Effector memory CD4-positive, alpha-beta T cell (primary cell): ENCODE results near the gene TULP1.

ENCODE experiments used
- DNase-seq, 3 donors: peaks; one replicate each; pipeline ENCODE4 v3.0.0-alpha.2; 2020
- H3K27ac ChIP-seq: 2 replicates; pipeline ENCODE4 v1.7.0; 2013; ENCODE audit warnings: mild to moderate bottlenecking, low read length, moderate library complexity; ENCODE audit not compliant: insufficient read depth, poor library complexity, severe bottlenecking
- H3K27me3 ChIP-seq: replicated peaks from 2 replicates; pipeline ENCODE4 v1.7.0; 2013; ENCODE audit warnings: mild to moderate bottlenecking, low read length; ENCODE audit not compliant: insufficient read depth, control insufficient read depth, poor library complexity, severe bottlenecking
- H3K36me3 ChIP-seq: 2 replicates; pipeline ENCODE4 v1.7.0; 2013; ENCODE audit warnings: mild to moderate bottlenecking, low read length, moderate library complexity; ENCODE audit not compliant: control insufficient read depth, insufficient read depth
- H3K4me1 ChIP-seq: 2 replicates; pipeline ENCODE4 v1.7.0; 2013; ENCODE audit warnings: low read length, mild to moderate bottlenecking; ENCODE audit not compliant: control insufficient read depth, insufficient read depth, poor library complexity, severe bottlenecking
- H3K4me3 ChIP-seq: 2 replicates; pipeline ENCODE4 v1.7.0; 2013; ENCODE audit warnings: low read length, low read depth, mild to moderate bottlenecking; ENCODE audit not compliant: insufficient read depth, poor library complexity, severe bottlenecking
- H3K9me3 ChIP-seq: 2 replicates; pipeline ENCODE4 v1.7.0; 2013; ENCODE audit warnings: mild to moderate bottlenecking, low read length, moderate library complexity; ENCODE audit not compliant: control insufficient read depth

Gene TULP1

DNA sequence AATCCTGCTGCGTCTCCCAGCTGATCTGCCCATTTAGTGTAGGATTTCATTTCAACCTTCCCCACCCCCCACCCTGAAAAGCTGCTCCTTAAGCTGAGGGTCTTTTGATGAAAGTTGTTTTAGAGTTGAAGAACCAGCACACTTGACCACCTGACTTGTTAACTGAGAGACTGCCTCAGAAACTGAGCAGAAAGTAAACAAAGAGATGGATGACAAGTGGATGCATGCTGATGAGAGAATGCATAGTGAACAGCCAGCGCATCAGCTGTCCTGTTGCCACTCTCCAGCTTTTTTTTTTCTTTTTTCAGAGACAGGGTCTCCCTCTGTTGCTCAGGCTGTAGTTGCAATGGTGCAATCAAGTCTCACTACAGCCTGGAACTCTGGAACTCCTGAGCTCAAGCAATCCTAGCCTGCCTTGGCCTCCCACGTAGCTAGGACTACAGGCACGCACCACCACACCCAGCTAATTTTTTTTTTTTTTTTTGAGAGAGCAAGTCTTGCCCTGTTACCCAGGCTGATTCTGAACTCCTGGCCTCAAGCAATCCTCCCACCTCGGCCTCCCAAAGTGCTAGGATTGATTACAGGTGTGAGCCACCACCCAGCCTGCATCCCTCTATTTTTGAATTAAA is 35.0 kb downstream of the TULP1 start:
- no peak overlapping the region for H3K27ac ChIP-seq
- no peaks in the 10 kb centered on the region for H3K9me3 ChIP-seq
- no peaks in the 10 kb centered on the region for H3K27me3 ChIP-seq
- H3K36me3 ChIP-seq, result peaks cover 9% of the 10 kb centered on the region
- no peak overlapping the region for H3K4me3 ChIP-seq
- DNase-seq, result no peak
- H3K4me1 ChIP-seq, result no peaks in the 10 kb centered on the region

- Histone ChIP-seq H3K4me3 (no peak overlapping the region), H3K36me3 (peaks cover 9% of the 10 kb centered on the region), H3K9me3 (no peaks in the 10 kb centered on the region), H3K27me3 (no peaks in the 10 kb centered on the region), H3K4me1 (no peaks in the 10 kb centered on the region), H3K27ac (no peak overlapping the region)
- DNase-seq, result no peak
Observed at GRCh38 chr6:35477028-35477427, 35.7 kb downstream of the TULP1 start.

- no peaks in the 10 kb centered on the region for H3K9me3 ChIP-seq
- H3K4me1 ChIP-seq, result no peaks in the 10 kb centered on the region
- no peak for DNase-seq
- H3K27me3 ChIP-seq, result no peaks in the 10 kb centered on the region
- no peak overlapping the region for H3K4me3 ChIP-seq
- peaks cover 12% of the 10 kb centered on the region for H3K36me3 ChIP-seq
- H3K27ac ChIP-seq, result no peak overlapping the region
Observed at GRCh38 chr6:35476004-35476403, 36.7 kb downstream of the TULP1 start.

DNA sequence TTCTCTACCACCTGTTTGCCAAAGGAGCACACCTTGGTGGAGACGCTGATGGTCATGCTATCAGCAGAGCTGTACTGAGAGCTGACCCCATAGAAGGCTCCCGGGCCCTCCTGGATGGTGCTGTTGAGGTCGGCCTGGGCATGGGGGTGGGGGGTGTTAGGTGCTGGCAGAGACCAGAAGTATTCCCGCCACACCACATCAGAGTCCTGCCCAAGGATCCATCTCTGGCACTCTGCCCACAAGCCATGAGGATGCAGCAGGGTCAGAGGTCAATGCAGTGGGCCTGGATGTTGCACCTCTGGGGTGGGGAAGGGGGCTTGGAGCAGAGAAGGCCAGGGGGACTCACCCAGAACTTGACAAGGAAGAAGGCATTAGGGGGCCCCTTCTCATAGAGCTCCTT is 37.1 kb downstream of the TULP1 start:
- Histone ChIP-seq H3K4me1 (no peaks in the 10 kb centered on the region), H3K27ac (no peak overlapping the region), H3K36me3 (peaks cover 16% of the 10 kb centered on the region), H3K27me3 (no peaks in the 10 kb centered on the region), H3K4me3 (no peak overlapping the region), H3K9me3 (no peaks in the 10 kb centered on the region)
- no peak for DNase-seq

DNA sequence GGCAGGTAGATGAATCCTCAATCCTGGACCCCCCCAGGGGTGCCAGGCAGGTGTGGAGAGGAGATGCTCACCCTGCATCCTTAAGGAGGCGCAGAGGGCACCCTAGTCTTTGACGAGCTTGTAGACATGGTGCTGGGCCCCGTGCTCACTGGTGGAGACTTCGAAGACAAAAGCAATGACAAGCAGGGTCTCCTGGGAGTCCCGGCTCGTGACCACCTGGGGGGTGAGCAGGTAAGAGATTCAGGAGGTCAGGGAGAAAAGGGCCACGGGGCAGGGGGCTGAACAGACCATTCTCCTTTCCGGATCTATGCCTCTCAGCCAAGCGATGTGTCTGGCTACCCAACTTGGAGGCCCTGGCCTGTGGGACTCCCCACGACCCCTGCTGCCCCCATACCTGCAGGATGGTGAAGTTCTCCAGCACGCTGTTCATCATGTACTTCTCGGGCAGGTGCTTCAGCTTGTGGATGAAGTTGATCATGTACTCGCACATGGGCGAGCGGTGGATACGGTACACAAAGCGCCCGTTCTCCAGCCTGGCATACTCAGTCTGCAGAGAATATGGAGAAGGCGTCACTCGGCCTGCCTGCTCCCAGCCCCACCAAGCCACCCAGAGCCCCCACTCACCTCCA is 37.6 kb downstream of the TULP1 start:
- peaks cover 21% of the 10 kb centered on the region for H3K36me3 ChIP-seq
- no peaks in the 10 kb centered on the region for H3K9me3 ChIP-seq
- no peaks in the 10 kb centered on the region for H3K27me3 ChIP-seq
- no peak for DNase-seq
- H3K4me3 ChIP-seq, result no peak overlapping the region
- peaks cover 4% of the 10 kb centered on the region for H3K4me1 ChIP-seq
- no peak overlapping the region for H3K27ac ChIP-seq

- peaks cover 11% of the 10 kb centered on the region for H3K4me1 ChIP-seq
- H3K9me3 ChIP-seq, result no peaks in the 10 kb centered on the region
- peaks cover 28% of the 10 kb centered on the region for H3K36me3 ChIP-seq
- DNase-seq, result no peak
- no peak overlapping the region for H3K27ac ChIP-seq
- H3K4me3 ChIP-seq, result no peak overlapping the region
- H3K27me3 ChIP-seq, result no peaks in the 10 kb centered on the region
Observed at GRCh38 chr6:35474131-35474941, 38.4 kb downstream of the TULP1 start.

DNA sequence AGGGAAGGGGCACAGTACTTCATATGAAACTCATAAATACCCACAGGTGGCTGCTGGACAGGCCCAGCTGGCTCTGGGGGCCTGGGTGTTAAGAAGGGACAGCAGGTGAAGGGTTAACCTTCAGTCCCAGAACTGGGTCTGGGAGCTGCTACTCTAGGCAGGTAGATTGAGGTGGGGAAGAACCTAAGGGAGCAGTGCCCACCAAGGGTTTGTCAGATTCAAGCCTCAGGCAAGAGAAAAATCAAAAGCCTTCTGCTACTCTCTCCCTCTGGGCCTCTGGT is 38.9 kb downstream of the TULP1 start:
- no peak overlapping the region for H3K27ac ChIP-seq
- H3K27me3 ChIP-seq, result no peaks in the 10 kb centered on the region
- no peaks in the 10 kb centered on the region for H3K9me3 ChIP-seq
- peaks cover 17% of the 10 kb centered on the region for H3K4me1 ChIP-seq
- H3K4me3 ChIP-seq, result no peak overlapping the region
- peaks cover 28% of the 10 kb centered on the region for H3K36me3 ChIP-seq
- no peak for DNase-seq

GRCh38 chr6:35473075-35473849 is 39.4 kb downstream of the TULP1 start:
- H3K9me3 ChIP-seq, result no peaks in the 10 kb centered on the region
- peaks cover 28% of the 10 kb centered on the region for H3K36me3 ChIP-seq
- H3K27me3 ChIP-seq, result no peaks in the 10 kb centered on the region
- peaks cover 19% of the 10 kb centered on the region for H3K4me1 ChIP-seq
- no peak overlapping the region for H3K27ac ChIP-seq
- no peak overlapping the region for H3K4me3 ChIP-seq
- DNase-seq, result no peak

GRCh38 chr6:35471836-35472345 is 40.8 kb downstream of the TULP1 start:
- Histone ChIP-seq H3K4me1 (peaks cover 19% of the 10 kb centered on the region), H3K4me3 (no peak overlapping the region), H3K9me3 (no peaks in the 10 kb centered on the region), H3K27me3 (no peaks in the 10 kb centered on the region), H3K36me3 (peaks cover 28% of the 10 kb centered on the region), H3K27ac (peak overlapping the region; percentile 14)
- no peak for DNase-seq
